Measurements from ENCODE around the gene POLR2M.

The POLR2M gene

GRCh38 chr15:57692709-57693108 is 13.8 kb upstream of the POLR2M start:
- DNase-seq (ENCODE audit: low spot score): no peak

- DNase-seq (ENCODE audit: low spot score): no peak
These were observed 12.2 kb upstream of the POLR2M start for GRCh38 chr15:57694279-57694678.

GRCh38 chr15:57696146-57696545 is 10.4 kb upstream of the POLR2M start:
- DNase-seq (ENCODE audit: low spot score): no peak

GRCh38 chr15:57697588-57697987 is 8.9 kb upstream of the POLR2M start:
- DNase-seq (ENCODE audit: low spot score): no peak

GRCh38 chr15:57698243-57698642 is 8.3 kb upstream of the POLR2M start:
- DNase-seq (ENCODE audit: low spot score): no peak

- no peak for DNase-seq (ENCODE audit: low spot score)
These were observed 7.5 kb upstream of the POLR2M start for GRCh38 chr15:57698991-57699390.

GRCh38 chr15:57703387-57703786 is 3.1 kb upstream of the POLR2M start:
- peak; percentile 25 for DNase-seq (ENCODE audit: low spot score)

GRCh38 chr15:57704441-57704840 is 2.1 kb upstream of the POLR2M start:
- no peak for DNase-seq (ENCODE audit: low spot score)

GRCh38 chr15:57705746-57706404 is 639 bp upstream of the POLR2M start:
- no peak for DNase-seq (ENCODE audit: low spot score)

GRCh38 chr15:57708047-57708446 is 1.5 kb downstream of the POLR2M start:
- DNase-seq (ENCODE audit: low spot score): no peak

GRCh38 chr15:57718309-57718708 is 11.8 kb downstream of the POLR2M start:
- no peak for DNase-seq (ENCODE audit: low spot score)

- DNase-seq (ENCODE audit: low spot score): no peak
These were observed 14.4 kb downstream of the POLR2M start for GRCh38 chr15:57720867-57721266.

- DNase-seq (ENCODE audit: low spot score): no peak
These were observed 19.9 kb downstream of the POLR2M start for GRCh38 chr15:57726411-57726810.

- DNase-seq (ENCODE audit: low spot score): no peak
These were observed 20.5 kb downstream of the POLR2M start for GRCh38 chr15:57727031-57727430.

- no peak for DNase-seq (ENCODE audit: low spot score)
These were observed 21.9 kb downstream of the POLR2M start for GRCh38 chr15:57728436-57728835.

GRCh38 chr15:57730876-57731275 is 24.4 kb downstream of the POLR2M start:
- no peak for DNase-seq (ENCODE audit: low spot score)

GRCh38 chr15:57731530-57732103 is 25.1 kb downstream of the POLR2M start:
- no peak for DNase-seq (ENCODE audit: low spot score)

- peak; percentile 49 for DNase-seq (ENCODE audit: low spot score)
These were observed 26.2 kb downstream of the POLR2M start for GRCh38 chr15:57732526-57733331.

- no peak for DNase-seq (ENCODE audit: low spot score)
These were observed 28.3 kb downstream of the POLR2M start for GRCh38 chr15:57734860-57735259.

- no peak for DNase-seq (ENCODE audit: low spot score)
These were observed 28.9 kb downstream of the POLR2M start for GRCh38 chr15:57735431-57735830.

- no peak for DNase-seq (ENCODE audit: low spot score)
These were observed 29.4 kb downstream of the POLR2M start for GRCh38 chr15:57735891-57736290.

- DNase-seq (ENCODE audit: low spot score): no peak
These were observed 30.1 kb downstream of the POLR2M start for GRCh38 chr15:57736591-57736990.

GRCh38 chr15:57738734-57739237 is 32.3 kb downstream of the POLR2M start:
- DNase-seq (ENCODE audit: low spot score): no peak
